Thyroid gland (tissue), 4 donors: ENCODE results near the gene HSD17B14. TPM values are rescaled to one million over a fixed set of nuclear protein-coding genes. Genes with fewer than 3 reads are reported as not detected.

Experiments used
- small RNA-seq: library from RNA; depleted of rRNA; stranded (forward); fragments of <200 nt; gene quantifications from one replicate; pipeline ENCODE3, GENCODE V24; 2016
- total RNA-seq, 4 donors: library from RNA; depleted of rRNA; stranded (reverse); fragments of >200 nt; gene quantifications; one replicate each; pipeline ENCODE4 v1.2.3, GENCODE V29; 2016

HSD17B14 gene
- total RNA-seq, 4 donors from 2014 or later = 11.9 to 46.8 (median 22.2) TPM

Small RNA genes within 50 kb of the gene (small RNA-seq; reads per million reads assigned to genes)
- not detected for gene RNU6-317P

Other genes starting within 250 kb of the HSD17B14 start
- gene SPACA4, start 229.7 kb downstream of the HSD17B14 start, total RNA-seq = under 1 TPM in 1 of 4 donors, not detected in 3; 0.67 TPM
- not detected for gene FAM83E, start 221.4 kb downstream of the HSD17B14 start, total RNA-seq
- gene RPL18, start 217.3 kb downstream of the HSD17B14 start, total RNA-seq = 1,000 to 10,000 TPM; 1,845 to 2,426 (median 1,951) TPM
- gene SPHK2, start 217.0 kb downstream of the HSD17B14 start, total RNA-seq = 10 to 100 TPM; 17.1 to 45.4 (median 31.4) TPM
- gene DBP, start 199.1 kb downstream of the HSD17B14 start, total RNA-seq = 10 to 100 TPM; 18.9 to 32.8 (median 25.1) TPM
- 10 to 100 TPM in 1 of 4 donors, 1 to 10 TPM in 3; 4.6 to 13.4 (median 6.3) TPM for gene CA11, start 190.3 kb downstream of the HSD17B14 start, total RNA-seq
- 1 to 10 TPM in 1 of 4 donors, under 1 TPM in 2, not detected in 1; 0.45 to 1.2 (median 0.78) TPM for gene NTN5, start 163.5 kb downstream of the HSD17B14 start, total RNA-seq
- 1 to 10 TPM in 1 of 4 donors, under 1 TPM in 1, not detected in 2; 0.27 to 1.3 TPM for gene FUT2, start 140.5 kb downstream of the HSD17B14 start, total RNA-seq
- gene MAMSTR, start 116.8 kb downstream of the HSD17B14 start, total RNA-seq = under 1 TPM in 3 of 4 donors, not detected in 1; 0.29 to 0.67 (median 0.54) TPM
- 10 to 100 TPM in 2 of 4 donors, 1 to 10 TPM in 2; 9.7 to 25.8 (median 14.0) TPM for gene RASIP1, start 95.9 kb downstream of the HSD17B14 start, total RNA-seq
- gene IZUMO1, start 89.6 kb downstream of the HSD17B14 start, total RNA-seq = 1 to 10 TPM in 2 of 4 donors, not detected in 2; 1.1 TPM
- 1 to 10 TPM; 1.7 to 3.0 (median 2.0) TPM for gene FUT1, start 83.8 kb downstream of the HSD17B14 start, total RNA-seq
- not detected for gene FGF21, start 81.0 kb downstream of the HSD17B14 start, total RNA-seq
- 10 to 100 TPM; 35.4 to 52.8 (median 45.9) TPM for gene BCAT2, start 25.5 kb downstream of the HSD17B14 start, total RNA-seq
- gene PLEKHA4, start 32.1 kb upstream of the HSD17B14 start, total RNA-seq = 10 to 100 TPM; 15.2 to 21.8 (median 19.0) TPM
- 10 to 100 TPM; 18.7 to 31.7 (median 24.2) TPM for gene PPP1R15A, start 35.9 kb upstream of the HSD17B14 start, total RNA-seq
- under 1 TPM in 1 of 4 donors, not detected in 3; 0.27 TPM for gene TULP2, start 62.3 kb upstream of the HSD17B14 start, total RNA-seq
- gene NUCB1, start 63.8 kb upstream of the HSD17B14 start, total RNA-seq = 100 to 1,000 TPM; 267 to 424 (median 371) TPM
- gene DHDH, start 97.2 kb upstream of the HSD17B14 start, total RNA-seq = not detected
- gene BAX, start 118.4 kb upstream of the HSD17B14 start, total RNA-seq = 10 to 100 TPM; 28.2 to 74.4 (median 41.2) TPM
- over 10,000 TPM in 1 of 4 donors, 1,000 to 10,000 TPM in 3; 5,748 to 12,335 (median 7,175) TPM for gene FTL, start 128.8 kb upstream of the HSD17B14 start, total RNA-seq
- 10 to 100 TPM; 17.9 to 33.2 (median 23.9) TPM for gene GYS1, start 156.8 kb upstream of the HSD17B14 start, total RNA-seq
- gene RUVBL2, start 157.4 kb upstream of the HSD17B14 start, total RNA-seq = 100 to 1,000 TPM in 3 of 4 donors, 10 to 100 TPM in 1; 80.5 to 131 (median 118) TPM
- not detected for gene LHB, start 180.6 kb upstream of the HSD17B14 start, total RNA-seq
- gene CGB3, start 187.8 kb upstream of the HSD17B14 start, total RNA-seq = not detected
- gene CGB2, start 195.4 kb upstream of the HSD17B14 start, total RNA-seq = not detected
- not detected for gene CGB1, start 200.4 kb upstream of the HSD17B14 start, total RNA-seq
- gene CGB5, start 207.4 kb upstream of the HSD17B14 start, total RNA-seq = under 1 TPM in 1 of 4 donors, not detected in 3; 0.56 TPM
- gene CGB8, start 212.6 kb upstream of the HSD17B14 start, total RNA-seq = not detected
- gene CGB7, start 221.3 kb upstream of the HSD17B14 start, total RNA-seq = not detected
- gene NTF4, start 228.3 kb upstream of the HSD17B14 start, total RNA-seq = under 1 TPM in 1 of 4 donors, not detected in 3; 0.33 TPM
- gene KCNA7, start 236.2 kb upstream of the HSD17B14 start, total RNA-seq = not detected
- gene SNRNP70, start 249.0 kb upstream of the HSD17B14 start, total RNA-seq = 100 to 1,000 TPM; 253 to 388 (median 305) TPM